Smooth muscle cell (in vitro differentiated cells): ENCODE measurements around the gene PAWR. TPM values are rescaled to one million over a fixed set of nuclear protein-coding genes. Genes with fewer than 3 reads are reported as not detected.

Experiments used
- DNase-seq: peaks from one replicate; lab custom pipeline; 2025; ENCODE audit not compliant: unreplicated experiment; lab: John Stamatoyannopoulos, UW
- H2AFZ ChIP-seq: fragments of 200-600 bp; sonication (generic); 2 replicates; pipeline ENCODE4 v1.6.0; 2016; ENCODE audit warnings: antibody characterized with exemption, low read depth, mild to moderate bottlenecking
- H3F3A ChIP-seq: fragments of 200-600 bp; sonication (generic); 2 replicates; pipeline ENCODE4 v1.6.0; 2017; ENCODE audit warnings: antibody characterized with exemption, low read depth
- H3K27ac ChIP-seq: fragments of 200-600 bp; sonication (generic); 2 replicates; pipeline ENCODE4 v1.5.1; 2016; ENCODE audit warnings: low read depth, mild to moderate bottlenecking
- H3K27me3 ChIP-seq: fragments of 200-600 bp; sonication (generic); 2 replicates; pipeline ENCODE4 v1.6.1; 2016; ENCODE audit warnings: low read depth, mild to moderate bottlenecking
- H3K36me3 ChIP-seq: fragments of 200-600 bp; sonication (generic); 2 replicates; pipeline ENCODE4 v1.5.1; 2016; ENCODE audit warnings: low read depth
- H3K4me1 ChIP-seq: fragments of 200-600 bp; sonication (generic); 2 replicates; pipeline ENCODE4 v1.5.1; 2016; ENCODE audit warnings: low read depth
- H3K4me2 ChIP-seq: fragments of 200-600 bp; sonication (generic); 2 replicates; pipeline ENCODE4 v1.6.0; 2016; ENCODE audit warnings: mild to moderate bottlenecking
- H3K4me3 ChIP-seq: fragments of 200-600 bp; sonication (generic); 2 replicates; pipeline ENCODE4 v1.5.1; 2016; ENCODE audit warnings: mild to moderate bottlenecking
- H3K79me2 ChIP-seq: fragments of 200-600 bp; sonication (generic); 2 replicates; pipeline ENCODE4 v1.6.0; 2016; ENCODE audit warnings: low read depth, mild to moderate bottlenecking
- H3K9ac ChIP-seq: fragments of 200-600 bp; sonication (generic); 2 replicates; pipeline ENCODE4 v1.6.0; 2016; ENCODE audit warnings: low read depth
- H3K9me3 ChIP-seq: fragments of 200-600 bp; sonication (generic); replicated peaks from 2 replicates; pipeline ENCODE4 v1.5.1; 2016; ENCODE audit warnings: low read depth
- H4K20me1 ChIP-seq: fragments of 200-600 bp; sonication (generic); 2 replicates; pipeline ENCODE4 v1.6.0; 2016; ENCODE audit warnings: low read depth
- WGBS: methylation state at CpG from one replicate; pipeline ENCODE4 v1.1.7; 2016; ENCODE audit warnings: low lambda C conversion rate; 5-methylcytosine and 5-hydroxymethylcytosine counted together
- polyA plus RNA-seq: library from polyadenylated mRNA; unstranded; fragments of >200 nt; fragmentation: Nextera tagmentation; extraction: Ambion mirVana; gene quantifications from 2 replicates; pipeline ENCODE4 v1.2.1, GENCODE V29; 2016
- total RNA-seq: library from RNA; depleted of rRNA; stranded (reverse); fragments of >200 nt; gene quantifications from 2 replicates; pipeline ENCODE4 v1.2.3, GENCODE V29; 2014
- TF ChIP-seq, protein P1 (sequence below): fragments of 200-600 bp; sonication (generic); IDR thresholded peaks from 2 replicates; pipeline ENCODE4 v1.5.1; 2017; ENCODE audit warnings: borderline replicate concordance, mild to moderate bottlenecking, antibody characterized with exemption; ENCODE audit not compliant: insufficient read depth, poor library complexity, severe bottlenecking

PAWR gene
- total and polyA plus RNA-seq, 2 experiments from 2014 or later = 33.1 to 45.4 TPM

DNA sequence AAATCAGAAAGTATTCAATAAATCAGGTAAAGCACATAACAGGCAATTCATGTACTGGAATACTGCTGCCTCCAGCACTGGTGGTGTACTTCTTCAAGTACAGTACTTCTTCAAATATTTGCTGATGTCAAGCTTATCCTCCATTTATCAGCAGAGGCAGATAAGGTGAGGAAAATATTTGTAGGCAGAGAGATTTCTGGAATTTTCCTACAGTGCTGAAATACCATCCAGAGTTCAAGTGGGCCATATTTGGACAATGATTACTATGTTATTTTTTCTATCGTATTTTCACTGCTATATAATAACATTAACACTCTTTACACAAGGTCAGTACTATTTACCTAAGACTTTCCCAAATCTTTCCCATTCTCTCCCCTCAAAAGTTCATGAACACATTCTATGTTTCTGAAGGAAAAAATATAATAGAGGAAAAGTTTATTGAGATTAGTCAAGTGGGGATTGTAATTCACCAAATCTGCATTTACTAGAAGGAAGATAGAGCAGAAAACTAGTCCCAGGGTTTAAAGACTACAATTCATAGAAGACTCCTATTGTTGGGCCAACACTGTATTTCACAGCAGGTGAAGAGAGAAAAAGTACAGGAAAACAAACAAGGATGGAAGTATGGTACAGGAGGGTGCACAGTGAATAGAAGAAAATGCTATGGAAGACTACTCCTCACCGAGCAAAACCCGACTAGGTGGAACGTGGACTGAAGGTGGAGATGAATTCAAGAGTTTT lies 141.1 kb downstream of the PAWR start:
- Histone ChIP-seq H3K4me2 (peak overlapping the region; percentile 29), H4K20me1 (no peaks in the 10 kb centered on the region), H3K79me2 (no peaks in the 10 kb centered on the region), H3K4me1 (peaks cover 16% of the 10 kb centered on the region), H3K27ac (peak overlapping the region; percentile 85), H2AFZ (no peak overlapping the region), H3K4me3 (no peak overlapping the region), H3K27me3 (no peaks in the 10 kb centered on the region), H3K9ac (no peak overlapping the region), H3K36me3 (no peaks in the 10 kb centered on the region), H3F3A (peaks cover 4% of the 10 kb centered on the region), H3K9me3 (no peaks in the 10 kb centered on the region)
- WGBS = 79% methylated on average over 4 of the region's 4 CpGs
- DNase-seq = no peak
- TF ChIP-seq, protein P1, sequence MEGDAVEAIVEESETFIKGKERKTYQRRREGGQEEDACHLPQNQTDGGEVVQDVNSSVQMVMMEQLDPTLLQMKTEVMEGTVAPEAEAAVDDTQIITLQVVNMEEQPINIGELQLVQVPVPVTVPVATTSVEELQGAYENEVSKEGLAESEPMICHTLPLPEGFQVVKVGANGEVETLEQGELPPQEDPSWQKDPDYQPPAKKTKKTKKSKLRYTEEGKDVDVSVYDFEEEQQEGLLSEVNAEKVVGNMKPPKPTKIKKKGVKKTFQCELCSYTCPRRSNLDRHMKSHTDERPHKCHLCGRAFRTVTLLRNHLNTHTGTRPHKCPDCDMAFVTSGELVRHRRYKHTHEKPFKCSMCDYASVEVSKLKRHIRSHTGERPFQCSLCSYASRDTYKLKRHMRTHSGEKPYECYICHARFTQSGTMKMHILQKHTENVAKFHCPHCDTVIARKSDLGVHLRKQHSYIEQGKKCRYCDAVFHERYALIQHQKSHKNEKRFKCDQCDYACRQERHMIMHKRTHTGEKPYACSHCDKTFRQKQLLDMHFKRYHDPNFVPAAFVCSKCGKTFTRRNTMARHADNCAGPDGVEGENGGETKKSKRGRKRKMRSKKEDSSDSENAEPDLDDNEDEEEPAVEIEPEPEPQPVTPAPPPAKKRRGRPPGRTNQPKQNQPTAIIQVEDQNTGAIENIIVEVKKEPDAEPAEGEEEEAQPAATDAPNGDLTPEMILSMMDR = no peak

DNA sequence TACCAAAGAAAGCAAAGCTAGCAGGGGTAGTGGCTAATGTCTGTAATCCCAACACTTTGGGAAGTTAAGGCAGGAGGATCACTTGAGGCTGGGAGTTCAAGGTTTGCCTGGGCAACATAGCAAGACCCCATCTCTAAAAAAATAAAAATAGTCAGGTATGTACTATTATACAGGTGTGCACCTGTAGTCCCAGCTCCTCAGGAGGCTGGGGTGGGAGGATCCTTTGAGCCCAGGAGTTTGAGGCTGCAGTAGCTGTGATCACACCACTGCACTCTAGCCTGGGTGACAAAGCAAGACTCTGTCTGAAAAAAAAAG lies 142.2 kb downstream of the PAWR start:
- H2AFZ ChIP-seq = no peak overlapping the region
- H3K9ac ChIP-seq = no peak overlapping the region
- DNase-seq = no peak
- no peaks in the 10 kb centered on the region for H3K27me3 ChIP-seq
- no peaks in the 10 kb centered on the region for H3K79me2 ChIP-seq
- H3K4me2 ChIP-seq = no peak overlapping the region
- no peaks in the 10 kb centered on the region for H3K36me3 ChIP-seq
- H3K4me3 ChIP-seq = no peak overlapping the region
- TF ChIP-seq, protein P1 = no peak
- peaks cover 4% of the 10 kb centered on the region for H3F3A ChIP-seq
- no peaks in the 10 kb centered on the region for H3K9me3 ChIP-seq
- peak overlapping the region; percentile 85 for H3K27ac ChIP-seq
- peaks cover 16% of the 10 kb centered on the region for H3K4me1 ChIP-seq
- H4K20me1 ChIP-seq = no peaks in the 10 kb centered on the region

DNA sequence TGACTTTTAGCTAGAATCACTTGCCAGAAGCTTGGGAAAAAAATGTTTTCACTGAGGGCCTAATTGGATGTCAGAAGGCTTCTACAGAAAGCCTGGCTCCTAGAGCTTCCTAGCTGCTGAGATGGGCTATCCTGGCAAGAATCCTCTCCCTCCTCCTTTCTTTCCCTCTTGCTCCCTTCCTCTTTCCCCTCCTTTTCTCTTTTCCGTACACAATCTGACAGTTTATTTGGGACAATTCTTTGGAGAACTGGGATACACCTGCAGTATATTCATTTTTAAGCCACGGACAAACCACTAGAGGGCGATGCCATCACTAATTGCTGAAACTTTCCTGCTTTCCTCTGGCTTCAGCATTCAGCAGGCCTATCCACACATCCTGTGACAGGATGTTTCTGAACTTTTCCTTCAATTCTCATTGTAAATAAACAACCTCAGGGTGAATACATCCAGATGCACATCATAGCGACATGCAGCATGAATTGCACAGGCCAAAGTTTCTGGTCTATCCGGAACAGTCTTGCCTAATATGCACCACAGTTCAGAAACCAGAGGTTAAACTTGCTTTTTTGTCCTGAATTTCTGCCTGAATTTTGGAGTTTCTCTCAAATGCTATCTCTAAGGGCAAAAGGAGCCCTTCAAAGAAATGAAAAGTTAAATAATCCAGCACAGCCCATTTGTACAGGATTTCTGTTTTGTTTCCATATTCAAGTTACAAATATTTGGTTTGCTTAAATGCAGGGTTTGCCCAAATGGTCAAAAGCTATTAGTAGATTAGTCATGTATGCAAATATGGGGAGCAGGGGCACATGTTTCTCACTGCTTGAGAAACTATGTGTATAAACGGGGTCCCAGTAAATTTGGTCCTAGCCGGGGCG lies 142.8 kb downstream of the PAWR start:
- TF ChIP-seq, protein P1 = peak; percentile 74
- Histone ChIP-seq H3K4me1 (peaks cover 16% of the 10 kb centered on the region), H3F3A (peaks cover 4% of the 10 kb centered on the region), H2AFZ (no peak overlapping the region), H3K27me3 (no peaks in the 10 kb centered on the region), H4K20me1 (no peaks in the 10 kb centered on the region), H3K4me2 (peak overlapping the region; percentile 9), H3K36me3 (no peaks in the 10 kb centered on the region), H3K4me3 (no peak overlapping the region), H3K9me3 (no peaks in the 10 kb centered on the region), H3K79me2 (no peaks in the 10 kb centered on the region), H3K27ac (peak overlapping the region; percentile 85), H3K9ac (peak overlapping the region; percentile 33)
- no peak for DNase-seq
- 33% methylated on average over 8 of the region's 8 CpGs for WGBS
